ENCODE results near the gene PDGFRB.

Gene PDGFRB

GRCh38 chr5:150142185-150142958 lies 13.3 kb downstream of the PDGFRB start:
- no peaks in the 10 kb centered on the region for H3K27me3 ChIP-seq (ENCODE audit: insufficient read depth, poor library complexity, severe bottlenecking)
- DNase-seq (ENCODE audit: low read depth in 1 of 2, low spot score in 1 of 2), result peak in 1 of 2 experiments; percentile 74
- TF ChIP-seq, protein P1, sequence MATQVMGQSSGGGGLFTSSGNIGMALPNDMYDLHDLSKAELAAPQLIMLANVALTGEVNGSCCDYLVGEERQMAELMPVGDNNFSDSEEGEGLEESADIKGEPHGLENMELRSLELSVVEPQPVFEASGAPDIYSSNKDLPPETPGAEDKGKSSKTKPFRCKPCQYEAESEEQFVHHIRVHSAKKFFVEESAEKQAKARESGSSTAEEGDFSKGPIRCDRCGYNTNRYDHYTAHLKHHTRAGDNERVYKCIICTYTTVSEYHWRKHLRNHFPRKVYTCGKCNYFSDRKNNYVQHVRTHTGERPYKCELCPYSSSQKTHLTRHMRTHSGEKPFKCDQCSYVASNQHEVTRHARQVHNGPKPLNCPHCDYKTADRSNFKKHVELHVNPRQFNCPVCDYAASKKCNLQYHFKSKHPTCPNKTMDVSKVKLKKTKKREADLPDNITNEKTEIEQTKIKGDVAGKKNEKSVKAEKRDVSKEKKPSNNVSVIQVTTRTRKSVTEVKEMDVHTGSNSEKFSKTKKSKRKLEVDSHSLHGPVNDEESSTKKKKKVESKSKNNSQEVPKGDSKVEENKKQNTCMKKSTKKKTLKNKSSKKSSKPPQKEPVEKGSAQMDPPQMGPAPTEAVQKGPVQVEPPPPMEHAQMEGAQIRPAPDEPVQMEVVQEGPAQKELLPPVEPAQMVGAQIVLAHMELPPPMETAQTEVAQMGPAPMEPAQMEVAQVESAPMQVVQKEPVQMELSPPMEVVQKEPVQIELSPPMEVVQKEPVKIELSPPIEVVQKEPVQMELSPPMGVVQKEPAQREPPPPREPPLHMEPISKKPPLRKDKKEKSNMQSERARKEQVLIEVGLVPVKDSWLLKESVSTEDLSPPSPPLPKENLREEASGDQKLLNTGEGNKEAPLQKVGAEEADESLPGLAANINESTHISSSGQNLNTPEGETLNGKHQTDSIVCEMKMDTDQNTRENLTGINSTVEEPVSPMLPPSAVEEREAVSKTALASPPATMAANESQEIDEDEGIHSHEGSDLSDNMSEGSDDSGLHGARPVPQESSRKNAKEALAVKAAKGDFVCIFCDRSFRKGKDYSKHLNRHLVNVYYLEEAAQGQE (IDR thresholded peaks at IDR 0.05; ENCODE audit: insufficient replicate concordance, low read depth), result no peak
- TF ChIP-seq SPI1 (IDR thresholded peaks at IDR 0.05; ENCODE audit: borderline replicate concordance, low read depth) (peak; percentile 97), CTCF (IDR thresholded peaks at IDR 0.05; ENCODE audit: insufficient read depth, low read length) (no peak)
- H3K27ac ChIP-seq (replicated peaks), result no peak overlapping the region; the same call in 1 of the 2 replicates
- no peak overlapping the region; the same call in 1 of the 2 replicates for H3K4me3 ChIP-seq (replicated peaks; ENCODE audit: insufficient read depth, low read length)

DNA sequence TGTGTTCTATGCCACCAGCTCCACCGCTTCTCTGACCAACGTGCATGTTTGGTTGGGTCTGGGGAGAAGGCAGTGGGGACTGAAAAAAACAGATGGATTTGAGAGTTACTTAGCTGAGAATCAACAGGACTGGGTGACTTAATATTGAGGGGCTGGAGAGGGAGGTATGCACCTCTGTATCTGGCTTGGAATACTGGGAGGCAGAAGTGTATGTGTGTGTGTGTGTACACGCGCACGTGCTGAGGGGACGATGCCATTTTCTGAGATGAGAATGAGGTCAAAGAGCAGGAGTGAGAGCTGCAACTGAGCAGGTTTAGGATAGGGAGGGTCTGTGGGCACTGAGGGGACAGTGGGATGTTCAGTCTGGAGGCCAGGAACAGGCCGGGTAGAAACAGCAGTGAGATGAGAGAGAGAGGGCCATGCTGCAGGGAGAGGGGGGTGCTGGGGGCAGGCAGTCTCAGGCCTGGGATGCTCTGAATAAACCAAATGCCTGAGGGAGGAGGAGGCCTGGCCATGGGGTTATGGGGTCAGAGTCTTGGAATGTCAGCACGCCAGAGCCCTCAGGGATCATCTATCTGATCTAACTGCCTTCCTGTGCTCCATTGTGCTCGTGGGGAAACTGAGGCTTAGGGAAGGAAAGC lies 14.0 kb downstream of the PDGFRB start:
- no peak overlapping the region for H3K27ac ChIP-seq (replicated peaks)
- TF ChIP-seq SPI1 (IDR thresholded peaks at IDR 0.05; ENCODE audit: borderline replicate concordance, low read depth) (no peak), POLR2AphosphoS5 (IDR thresholded peaks at IDR 0.05; ENCODE audit: low read depth) (no peak), GABPA (IDR thresholded peaks at IDR 0.05; ENCODE audit: low read depth) (no peak), CTCF (IDR thresholded peaks at IDR 0.05; ENCODE audit: insufficient read depth, low read length) (no peak)
- TF ChIP-seq, protein P1 (IDR thresholded peaks at IDR 0.05; ENCODE audit: insufficient replicate concordance, low read depth), result no peak
- no peak overlapping the region for H3K4me3 ChIP-seq (replicated peaks; ENCODE audit: insufficient read depth, low read length)
- no peak for DNase-seq (ENCODE audit: low read depth in 1 of 2, low spot score in 1 of 2)
- no peaks in the 10 kb centered on the region for H3K27me3 ChIP-seq (ENCODE audit: insufficient read depth, poor library complexity, severe bottlenecking)

GRCh38 chr5:150140830-150141229 lies 14.8 kb downstream of the PDGFRB start:
- no peak overlapping the region for H3K4me3 ChIP-seq (replicated peaks; ENCODE audit: insufficient read depth, low read length)
- no peak for TF ChIP-seq SPI1 (IDR thresholded peaks at IDR 0.05; ENCODE audit: borderline replicate concordance, low read depth)
- no peak for TF ChIP-seq POLR2AphosphoS5 (IDR thresholded peaks at IDR 0.05; ENCODE audit: low read depth)
- TF ChIP-seq, protein P1 (IDR thresholded peaks at IDR 0.05; ENCODE audit: insufficient replicate concordance, low read depth), result no peak
- no peak for TF ChIP-seq GABPA (IDR thresholded peaks at IDR 0.05; ENCODE audit: low read depth)
- TF ChIP-seq CTCF (IDR thresholded peaks at IDR 0.05; ENCODE audit: insufficient read depth, low read length), result no peak
- H3K27me3 ChIP-seq (ENCODE audit: insufficient read depth, poor library complexity, severe bottlenecking), result no peaks in the 10 kb centered on the region
- DNase-seq (ENCODE audit: low read depth in 1 of 2, low spot score in 1 of 2), result no peak
- H3K27ac ChIP-seq (replicated peaks), result no peak overlapping the region

All from HL-60 (cell line).